Lower lobe of right lung (tissue), 2 donors: ENCODE results near the gene TMEM253. TPM values are rescaled to one million over a fixed set of nuclear protein-coding genes. Genes with fewer than 3 reads are reported as not detected.

Source experiments
- ATAC-seq, 2 donors: fragments of 200-7000 bp; cut with Tn5 transposase; one replicate each; pipeline ENCODE4 v1.9.1; 2020 to 2022; ENCODE audit warnings: mild to moderate bottlenecking in 2 of 2, moderate library complexity in 2 of 2
- DNase-seq: peaks from one replicate; pipeline ENCODE4 v3.0.0-alpha.2; 2020
- H3K27ac ChIP-seq: fragments of 200-600 bp; one replicate; pipeline ENCODE4 v1.8.0; 2022
- H3K27me3 ChIP-seq: fragments of 200-600 bp; one replicate; pipeline ENCODE4 v1.8.0; 2022; ENCODE audit warnings: low read depth
- H3K36me3 ChIP-seq: fragments of 200-600 bp; one replicate; pipeline ENCODE4 v1.8.0; 2022; ENCODE audit warnings: mild to moderate bottlenecking
- H3K4me1 ChIP-seq: fragments of 200-600 bp; one replicate; pipeline ENCODE4 v1.8.0; 2022
- H3K4me3 ChIP-seq: fragments of 200-600 bp; one replicate; pipeline ENCODE4 v1.8.0; 2022; ENCODE audit warnings: mild to moderate bottlenecking
- H3K9me3 ChIP-seq: fragments of 200-600 bp; one replicate; pipeline ENCODE4 v1.8.0; 2022
- intact Hi-C: fragments of 100-400 bp; cut with DNase I; formaldehyde crosslinking; loops from one replicate; pipeline ENCODE4 v1.11.0; 2022
- total RNA-seq: library from RNA; stranded (reverse); fragmentation: NEBNext Ultra II Directional; extraction: Animal tissue kit (Norgen Biotek cat#: 25700); gene quantifications from one replicate; pipeline ENCODE4 v1.2.1, GENCODE V29; 2021
- TF ChIP-seq, protein P1 (sequence below): fragments of 200-600 bp; IDR thresholded peaks from one replicate; pipeline ENCODE4 v1.8.0; 2022; ENCODE audit warnings: antibody characterized with exemption, mild to moderate bottlenecking
- donor health status: DM: no; HTN: yes; CAD: no; lungs with severe emphysema.

The TMEM253 gene
- total RNA-seq, 1 donor from 2014 or later: 0.50 TPM

DNA sequence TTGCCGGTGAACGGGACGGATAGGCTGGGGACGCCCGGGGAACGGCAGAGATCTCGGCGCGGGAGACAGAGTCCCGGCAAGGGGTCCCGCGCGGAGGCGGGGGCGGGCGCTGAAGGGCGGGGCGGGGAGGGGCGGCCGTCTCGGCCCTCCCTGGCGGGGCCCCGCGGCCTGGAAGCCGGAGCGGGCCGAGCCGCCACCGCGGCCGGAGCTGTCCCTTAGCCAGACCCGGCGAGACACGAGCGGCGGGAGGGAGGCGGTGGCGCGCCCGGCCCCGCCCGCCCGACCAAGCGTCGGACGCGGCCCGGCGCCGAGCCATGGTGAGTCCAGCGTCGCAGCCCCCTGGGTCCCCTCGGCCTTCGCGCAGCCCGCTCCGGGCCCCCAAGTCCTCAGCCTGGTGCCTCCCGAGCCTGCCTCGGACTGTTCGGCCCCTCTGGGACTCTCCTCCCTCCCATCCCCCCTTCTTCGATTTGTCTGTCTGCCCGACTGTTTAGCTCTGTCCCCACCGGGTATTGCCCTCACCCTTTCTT lies 30.7 kb upstream of the TMEM253 start, which contains the start of gene ARHGEF40:
TSS of gene ARHGEF40 (plus strand) at position 222 of the 527 bp plus-strand sequence. CDS start at position 315, 93 bp downstream.
- peak; percentile 75 for DNase-seq
- intact Hi-C loops: no loop called here

DNA sequence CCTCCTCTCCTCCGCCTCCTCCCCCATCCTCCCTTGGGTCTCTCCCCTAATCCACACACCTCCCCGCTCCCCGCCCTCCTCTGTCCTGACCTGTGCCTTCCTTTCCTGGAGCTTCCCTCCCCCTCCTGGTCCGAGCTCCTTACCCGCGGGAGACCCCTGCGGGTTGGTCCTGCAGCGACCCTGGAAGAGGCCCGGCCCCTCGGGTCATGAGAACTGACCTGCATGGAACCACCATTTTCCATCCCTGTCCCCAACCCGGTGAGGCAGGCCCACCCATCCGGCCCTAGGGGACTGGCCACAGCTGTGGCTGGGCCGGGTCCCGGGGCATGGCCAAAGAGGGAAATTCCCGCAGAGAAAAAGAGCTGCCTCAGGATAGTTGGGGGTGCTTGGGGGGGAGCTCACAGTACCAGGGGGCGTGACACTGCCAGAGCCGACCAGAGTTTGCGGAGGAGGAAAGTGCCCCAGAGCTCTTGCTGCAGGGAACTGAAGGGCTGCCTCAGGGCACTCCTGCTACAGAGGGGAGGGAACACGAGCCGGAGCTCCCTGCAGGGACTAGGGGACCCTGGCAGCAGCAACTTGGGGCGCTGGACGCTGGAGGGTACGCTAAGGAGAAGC lies 30.1 kb upstream of the TMEM253 start:
- TF ChIP-seq, protein P1, sequence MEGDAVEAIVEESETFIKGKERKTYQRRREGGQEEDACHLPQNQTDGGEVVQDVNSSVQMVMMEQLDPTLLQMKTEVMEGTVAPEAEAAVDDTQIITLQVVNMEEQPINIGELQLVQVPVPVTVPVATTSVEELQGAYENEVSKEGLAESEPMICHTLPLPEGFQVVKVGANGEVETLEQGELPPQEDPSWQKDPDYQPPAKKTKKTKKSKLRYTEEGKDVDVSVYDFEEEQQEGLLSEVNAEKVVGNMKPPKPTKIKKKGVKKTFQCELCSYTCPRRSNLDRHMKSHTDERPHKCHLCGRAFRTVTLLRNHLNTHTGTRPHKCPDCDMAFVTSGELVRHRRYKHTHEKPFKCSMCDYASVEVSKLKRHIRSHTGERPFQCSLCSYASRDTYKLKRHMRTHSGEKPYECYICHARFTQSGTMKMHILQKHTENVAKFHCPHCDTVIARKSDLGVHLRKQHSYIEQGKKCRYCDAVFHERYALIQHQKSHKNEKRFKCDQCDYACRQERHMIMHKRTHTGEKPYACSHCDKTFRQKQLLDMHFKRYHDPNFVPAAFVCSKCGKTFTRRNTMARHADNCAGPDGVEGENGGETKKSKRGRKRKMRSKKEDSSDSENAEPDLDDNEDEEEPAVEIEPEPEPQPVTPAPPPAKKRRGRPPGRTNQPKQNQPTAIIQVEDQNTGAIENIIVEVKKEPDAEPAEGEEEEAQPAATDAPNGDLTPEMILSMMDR: no peak
- ATAC-seq (peak; percentile 49), DNase-seq (no peak)
- Histone ChIP-seq H3K27me3 (peaks cover 4% of the 10 kb centered on the region), H3K27ac (peak overlapping the region; percentile 81), H3K4me3 (peak overlapping the region; percentile 75), H3K36me3 (peaks cover 26% of the 10 kb centered on the region), H3K9me3 (no peaks in the 10 kb centered on the region), H3K4me1 (peaks cover 38% of the 10 kb centered on the region)
- intact Hi-C loops: no loop called here

More for the DNA sequence above, 30.7 kb upstream of the TMEM253 start, which contains the start of gene ARHGEF40:
- Histone ChIP-seq H3K27ac (peak within 1 kb of the TSS; percentile 81), H3K27me3 (peaks cover 4% of the 10 kb centered on the region), H3K4me1 (peaks cover 38% of the 10 kb centered on the region), H3K36me3 (peaks cover 21% of the 10 kb centered on the region), H3K4me3 (peak within 1 kb of the TSS; percentile 75), H3K9me3 (no peaks in the 10 kb centered on the region)
- TF ChIP-seq, protein P1: no peak
- peak; percentile 80 to 82 for ATAC-seq

DNA sequence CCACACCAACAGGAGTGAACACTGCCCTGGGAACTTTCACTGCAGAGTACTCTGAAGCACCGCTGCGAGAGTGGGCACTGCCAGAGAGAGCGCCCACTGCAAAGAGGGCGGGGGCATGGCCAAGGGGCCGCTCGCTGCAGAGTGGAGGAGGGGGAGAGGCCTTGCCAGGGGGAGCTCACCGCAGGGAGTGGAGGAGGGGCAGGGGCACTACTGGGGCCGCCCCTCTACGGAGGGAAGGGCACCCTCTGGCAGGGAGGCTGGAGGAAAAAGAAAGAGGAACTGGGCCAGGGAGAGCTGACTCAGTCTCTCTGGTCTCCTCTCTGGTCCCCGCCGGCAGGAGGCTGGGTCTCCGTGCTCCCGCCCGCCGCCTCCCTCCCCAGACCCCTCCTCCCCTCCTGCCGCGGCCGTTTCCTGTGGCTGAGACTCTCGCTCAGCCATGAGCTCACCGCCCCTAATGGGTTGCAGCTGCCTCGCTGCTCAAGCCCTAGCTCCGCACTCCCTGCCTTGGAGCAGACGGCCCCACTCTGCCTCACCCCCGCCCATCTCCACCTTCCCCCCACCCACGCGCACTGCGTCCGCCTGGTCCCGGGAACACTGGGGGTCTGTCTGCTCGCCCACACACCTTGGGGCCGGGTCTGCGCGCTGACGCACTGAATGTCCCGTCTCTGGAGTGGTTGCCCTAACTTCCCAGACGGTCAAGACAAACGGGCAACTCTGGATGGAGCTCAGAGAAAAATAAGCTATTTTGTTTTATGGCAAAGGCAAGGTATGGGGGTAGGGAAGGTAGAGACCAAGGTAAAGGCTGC lies 29.4 kb upstream of the TMEM253 start:
- Histone ChIP-seq H3K36me3 (peaks cover 33% of the 10 kb centered on the region), H3K4me1 (peaks cover 38% of the 10 kb centered on the region), H3K4me3 (peak overlapping the region; percentile 75), H3K27me3 (peaks cover 4% of the 10 kb centered on the region), H3K27ac (peak overlapping the region; percentile 81), H3K9me3 (no peaks in the 10 kb centered on the region)
- intact Hi-C loops: no loop called here
- TF ChIP-seq, protein P1: no peak
- DNase-seq (peak; percentile 85), ATAC-seq (peak; percentile 66 to 78)

DNA sequence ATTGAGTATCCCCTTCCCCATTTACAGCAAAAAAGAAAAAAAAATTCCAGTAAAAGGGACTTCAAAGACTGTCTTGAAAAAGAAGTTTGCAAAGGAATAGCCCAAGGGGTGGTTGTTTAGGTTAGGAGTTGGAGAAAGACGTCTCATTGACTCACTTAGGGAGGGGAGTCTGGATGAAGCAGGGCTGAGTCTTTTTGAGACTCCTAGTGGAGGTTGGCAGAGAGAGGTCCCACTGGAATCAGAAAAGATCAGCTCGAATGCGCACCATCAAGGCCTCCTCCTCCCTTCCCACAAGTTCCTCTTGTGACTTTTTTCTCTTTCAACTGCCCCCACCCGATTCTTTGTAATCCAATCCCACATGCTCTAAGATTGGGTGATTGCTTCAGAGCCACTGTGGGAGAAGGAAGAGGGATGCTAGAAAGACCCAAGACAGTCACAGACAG lies 28.8 kb upstream of the TMEM253 start:
- H3K27me3 ChIP-seq: peaks cover 4% of the 10 kb centered on the region
- DNase-seq (no peak), ATAC-seq (no peak)
- TF ChIP-seq, protein P1: no peak
- peaks cover 40% of the 10 kb centered on the region for H3K36me3 ChIP-seq
- H3K4me3 ChIP-seq: peak overlapping the region; percentile 75
- intact Hi-C loops: no loop called here
- no peaks in the 10 kb centered on the region for H3K9me3 ChIP-seq
- peak overlapping the region; percentile 81 for H3K27ac ChIP-seq
- H3K4me1 ChIP-seq: peaks cover 38% of the 10 kb centered on the region

DNA sequence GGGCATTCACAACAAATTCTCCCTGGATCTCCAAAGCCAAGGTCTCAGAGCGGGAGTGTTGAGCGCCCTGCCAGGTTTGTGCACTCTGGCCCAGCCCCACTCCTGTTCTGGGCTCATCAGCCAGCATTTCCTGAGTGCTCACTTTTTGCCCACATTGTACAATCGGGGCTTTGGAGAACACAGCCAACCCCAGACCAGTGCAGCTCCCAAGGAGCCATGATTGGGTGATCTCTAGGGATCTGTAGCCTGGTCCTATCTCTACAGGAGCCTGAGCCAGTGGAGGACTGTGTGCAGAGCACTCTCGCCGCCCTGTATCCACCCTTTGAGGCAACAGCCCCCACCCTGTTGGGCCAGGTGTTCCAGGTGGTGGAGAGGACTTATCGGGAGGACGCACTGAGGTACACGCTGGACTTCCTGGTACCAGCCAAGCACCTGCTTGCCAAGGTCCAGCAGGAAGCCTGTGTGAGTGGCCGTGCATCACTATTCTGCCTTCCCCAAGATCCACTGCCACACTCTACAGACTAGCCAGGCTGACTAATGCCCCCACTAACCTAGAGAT lies 28.0 kb upstream of the TMEM253 start:
- DNase-seq: no peak
- no peak for ATAC-seq
- Histone ChIP-seq H3K27ac (peak overlapping the region; percentile 81), H3K4me1 (peaks cover 38% of the 10 kb centered on the region), H3K27me3 (peaks cover 4% of the 10 kb centered on the region), H3K4me3 (no peak overlapping the region), H3K9me3 (no peaks in the 10 kb centered on the region), H3K36me3 (peaks cover 48% of the 10 kb centered on the region)
- intact Hi-C loops: no loop called here
- TF ChIP-seq, protein P1: no peak
